Measurements from ENCODE around the gene RCN2. TPM values are rescaled to one million over a fixed set of nuclear protein-coding genes. Genes with fewer than 3 reads are reported as not detected.

Gene RCN2
- total RNA-seq, 1 experiment from 2014 or later: 82.7 TPM

- H3K4me3 ChIP-seq (ENCODE audit: low read length): no peak overlapping the region
- 0 out of 2 replicates have a peak, but pooled peaks cover 5% of the 10 kb centered on the region for H3K27me3 ChIP-seq (ENCODE audit: low read length)
- H3K4me2 ChIP-seq (ENCODE audit: low read length): no peak overlapping the region
- H3K4me1 ChIP-seq (ENCODE audit: insufficient read depth, low read length): no peaks in the 10 kb centered on the region
- no peak for TF ChIP-seq EZH2 (IDR thresholded peaks at IDR 0.05; ENCODE audit: low read length, unreplicated experiment)
- no peak for TF ChIP-seq CTCF (conservative IDR thresholded peaks at IDR 0.05; ENCODE audit: low read depth, low read length)
- TF ChIP-seq EZH2phosphoT487 (IDR thresholded peaks at IDR 0.05; ENCODE audit: borderline replicate concordance, low read length): no peak
- H2AFZ ChIP-seq (ENCODE audit: low read length): no peak overlapping the region
- DNase-seq (no peak), ATAC-seq (no peak)
- H3K27ac ChIP-seq (ENCODE audit: low read length): no peak overlapping the region
- no peaks in the 10 kb centered on the region for H3K36me3 ChIP-seq (ENCODE audit: low read depth, low read length)
- POLR2A ChIA-PET (ENCODE audit: unreplicated experiment): no interaction called here
- CTCF ChIA-PET: interaction anchor here (0.6 kb wide), 1 partner anchor 52 kb away, joined by 3 read pairs; no protein-coding TSS in a partner anchor
- H3K9ac ChIP-seq (ENCODE audit: low read length): no peak overlapping the region
- H3K79me2 ChIP-seq (ENCODE audit: low read length): no peaks in the 10 kb centered on the region
- H3K9me2 ChIP-seq (replicated peaks; ENCODE audit: low read length): no peaks in the 10 kb centered on the region
- H3K9me3 ChIP-seq (ENCODE audit: low read length): no peaks in the 10 kb centered on the region
- intact Hi-C loops (cut with micrococcal nuclease): no loop called here
- no TSS peak for BruUV-seq (replicated peaks)
- H4K20me1 ChIP-seq (ENCODE audit: low read length): no peaks in the 10 kb centered on the region
- H3F3A ChIP-seq (ENCODE audit: low read length, unreplicated experiment): no peaks in the 10 kb centered on the region
Measured at GRCh38 chr15:77002954-77003912, 71.7 kb downstream of the RCN2 start.

Other genes with a start within 250 kb of the RCN2 start
- 3.6 and 6.0 TPM in 2 replicates for gene SCAPER, start 26.4 kb upstream of the RCN2 start, total RNA-seq (2014; rRNA removed)
- gene PSTPIP1, start 63.4 kb downstream of the RCN2 start, total RNA-seq (2014; rRNA removed): not detected in 2 replicates
- gene TSPAN3, start 139.4 kb downstream of the RCN2 start, total RNA-seq (2014; rRNA removed): 125 and 140 TPM in 2 replicates